ENCODE data around the gene XRCC4. TPM values are rescaled to one million over a fixed set of nuclear protein-coding genes. Genes with fewer than 3 reads are reported as not detected.

XRCC4 gene
- total RNA-seq, 4 donors from 2014 or later, result 3.7 to 10.3 (median 8.7) TPM

DNA sequence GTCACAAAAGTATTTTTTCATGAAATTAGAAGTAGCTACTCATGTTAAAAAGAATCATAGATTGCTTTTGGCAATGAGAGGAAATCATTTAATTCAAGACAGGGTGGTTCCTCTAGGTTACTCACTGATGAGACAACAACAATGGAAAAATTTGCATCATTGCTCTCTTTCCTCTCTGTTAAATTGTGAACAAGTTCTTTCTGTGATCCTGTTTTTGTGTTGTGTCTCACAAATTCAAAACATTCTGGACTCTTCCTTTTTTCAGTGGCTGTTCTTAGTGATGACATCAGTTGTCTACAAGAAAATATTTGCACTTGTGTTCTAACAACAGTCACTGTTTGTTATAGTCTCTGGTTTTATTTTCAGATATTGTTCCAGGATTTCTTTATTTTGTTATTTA lies 95.3 kb downstream of the XRCC4 start:
- no peak for DNase-seq
- no peak for TF ChIP-seq CTCF (IDR thresholded peaks at IDR 0.05)
- no peak for TF ChIP-seq POLR2A (IDR thresholded peaks at IDR 0.05)
- H3K36me3 ChIP-seq, result no peaks in the 10 kb centered on the region

GRCh38 chr5:83173826-83174225 lies 96.5 kb downstream of the XRCC4 start:
- Histone ChIP-seq H3K36me3 (no peaks in the 10 kb centered on the region), H3K27me3 (no peaks in the 10 kb centered on the region), H3K4me3 (no peak overlapping the region), H3K27ac (no peak overlapping the region), H3K9me3 (no peaks in the 10 kb centered on the region), H3K4me1 (no peaks in the 10 kb centered on the region)
- TF ChIP-seq CTCF (IDR thresholded peaks at IDR 0.05), result no peak
- TF ChIP-seq POLR2A (IDR thresholded peaks at IDR 0.05), result no peak
- no peak for DNase-seq

More for the DNA sequence above, 95.3 kb downstream of the XRCC4 start:
- H3K27ac ChIP-seq, result no peak overlapping the region
- no peaks in the 10 kb centered on the region for H3K9me3 ChIP-seq
- H3K4me1 ChIP-seq, result no peaks in the 10 kb centered on the region
- H3K4me3 ChIP-seq, result no peak overlapping the region
- no peaks in the 10 kb centered on the region for H3K27me3 ChIP-seq

DNA sequence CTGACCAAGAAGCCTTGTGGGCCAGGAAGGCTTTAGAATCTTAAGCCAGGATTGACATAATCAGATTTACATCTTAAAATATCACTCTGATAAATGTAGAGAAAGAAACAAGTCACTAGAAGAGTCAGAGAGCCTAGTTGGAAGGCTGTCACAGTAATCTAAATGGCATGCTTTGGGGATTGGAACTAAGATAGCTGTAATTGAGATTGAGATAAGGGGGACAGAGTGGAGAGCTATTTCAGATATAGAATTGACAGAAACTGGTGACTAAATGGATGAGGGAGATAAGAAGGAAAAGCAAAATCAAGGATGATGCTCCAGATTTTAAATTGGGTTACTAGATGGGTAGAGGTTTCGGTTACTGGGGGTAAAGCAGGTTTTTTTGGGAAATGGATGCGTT lies 100.5 kb downstream of the XRCC4 start:
- Histone ChIP-seq H3K4me1 (no peaks in the 10 kb centered on the region), H3K4me3 (no peak overlapping the region), H3K36me3 (no peaks in the 10 kb centered on the region), H3K27ac (no peak overlapping the region), H3K9me3 (no peaks in the 10 kb centered on the region), H3K27me3 (no peaks in the 10 kb centered on the region)
- DNase-seq, result no peak
- TF ChIP-seq POLR2A (IDR thresholded peaks at IDR 0.05) (no peak), CTCF (IDR thresholded peaks at IDR 0.05) (no peak)

DNA sequence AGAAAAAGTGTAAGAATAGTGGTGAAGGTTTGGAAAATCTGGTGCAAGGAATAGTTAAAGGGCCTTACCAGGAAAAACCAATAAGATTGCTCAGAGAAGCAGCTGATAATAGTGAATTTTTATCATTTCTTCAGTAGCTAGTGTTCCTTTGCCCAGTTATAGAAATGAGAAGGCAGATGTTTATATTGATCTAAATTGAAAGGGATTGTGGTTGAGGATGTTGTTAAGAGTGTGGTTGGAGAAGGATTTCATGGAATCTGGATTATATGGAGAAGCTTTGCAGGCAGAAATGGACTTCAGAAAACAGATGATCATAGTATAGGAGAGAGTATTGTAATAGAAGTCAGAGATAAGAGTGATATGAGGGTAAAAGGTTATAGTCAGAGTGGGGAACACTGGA lies 102.6 kb downstream of the XRCC4 start:
- H3K27ac ChIP-seq, result no peak overlapping the region
- no peaks in the 10 kb centered on the region for H3K27me3 ChIP-seq
- H3K36me3 ChIP-seq, result no peaks in the 10 kb centered on the region
- DNase-seq, result no peak
- H3K9me3 ChIP-seq, result no peaks in the 10 kb centered on the region
- H3K4me1 ChIP-seq, result no peaks in the 10 kb centered on the region
- H3K4me3 ChIP-seq, result no peak overlapping the region
- TF ChIP-seq POLR2A (IDR thresholded peaks at IDR 0.05) (no peak), CTCF (IDR thresholded peaks at IDR 0.05) (no peak)

DNA sequence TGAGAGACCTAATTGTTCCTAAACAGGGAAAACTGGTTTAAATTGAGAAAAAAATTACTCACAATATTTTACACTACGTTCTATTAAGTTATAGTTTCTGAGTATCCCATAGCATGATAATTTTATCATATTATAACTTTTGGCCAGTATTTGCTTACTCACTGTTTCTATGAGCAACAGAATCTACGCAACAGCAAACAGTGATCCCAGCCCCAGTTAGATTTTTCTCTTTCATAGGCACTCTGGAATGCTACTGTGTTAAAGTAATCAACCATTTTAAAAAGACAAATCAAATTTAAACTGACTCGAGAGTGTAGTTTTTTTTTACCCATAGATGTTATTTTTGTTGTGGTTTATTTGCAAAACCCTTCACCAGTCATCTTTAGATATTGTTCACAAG lies 107.2 kb downstream of the XRCC4 start:
- no peak for TF ChIP-seq POLR2A (IDR thresholded peaks at IDR 0.05)
- TF ChIP-seq CTCF (IDR thresholded peaks at IDR 0.05), result no peak
- Histone ChIP-seq H3K36me3 (no peaks in the 10 kb centered on the region), H3K27me3 (no peaks in the 10 kb centered on the region), H3K9me3 (no peaks in the 10 kb centered on the region), H3K4me1 (no peaks in the 10 kb centered on the region), H3K4me3 (no peak overlapping the region), H3K27ac (no peak overlapping the region)
- no peak for DNase-seq

GRCh38 chr5:83192947-83193346 lies 115.6 kb downstream of the XRCC4 start:
- no peak for DNase-seq
- Histone ChIP-seq H3K9me3 (no peaks in the 10 kb centered on the region), H3K4me3 (no peak overlapping the region), H3K36me3 (no peaks in the 10 kb centered on the region), H3K27ac (no peak overlapping the region), H3K27me3 (no peaks in the 10 kb centered on the region), H3K4me1 (no peaks in the 10 kb centered on the region)
- no peak for TF ChIP-seq CTCF (IDR thresholded peaks at IDR 0.05)
- TF ChIP-seq POLR2A (IDR thresholded peaks at IDR 0.05), result no peak
